HepG2 (cell line): Measurements from ENCODE around the gene ATOH7. TPM values are rescaled to one million over a fixed set of nuclear protein-coding genes. Genes with fewer than 3 reads are reported as not detected.

ENCODE experiments used
- ATAC-seq: fragments of 200-7000 bp; cut with Tn5 transposase; 3 replicates; pipeline ENCODE4 v1.9.1; 2020; ENCODE audit warnings: mild to moderate bottlenecking, moderate library complexity
- BruUV-seq: library from RNA; stranded (reverse); fragments of 400-500 nt; replicated peaks from 2 replicates; lab custom pipeline; 2021; lab: Mats Ljungman, UMichigan
- CTCF ChIA-PET: fragments of 300-600 bp; formaldehyde crosslinking; extraction: SDS; loops from one replicate; lab custom pipeline; 2021; ENCODE audit warnings: low total read pairs, inconsistent platforms, low intra/inter-chr PET ratio; lab: Yijun Ruan, JAX
- POLR2A ChIA-PET: fragments of 350-600 bp; sonication (Branson Sonifier 250); formaldehyde crosslinking; loops from one replicate; lab custom pipeline; 2020; ENCODE audit warnings: antibody characterized with exemption, inconsistent platforms; lab: Yijun Ruan, JAX
- DNase-seq: peaks from one replicate; pipeline ENCODE4 v3.0.0-alpha.2; 2015; ENCODE audit warnings: low spot score
- FAIRE-seq: peaks from 3 replicates; lab custom pipeline; 2011; peaks lifted over from hg19 to GRCh38; lab: Jason Lieb, UNC
- H2AFZ ChIP-seq: one replicate; pipeline ENCODE4 v1.6.1; 2011; ENCODE audit warnings: low read length, inconsistent platforms
- H3K27ac ChIP-seq: fragments of 300-600 bp; 3 replicates; pipeline ENCODE4 v1.8.0; 2011; ENCODE audit warnings: mixed run types, mild to moderate bottlenecking, mixed read lengths, low read length, inconsistent platforms; ENCODE audit not compliant: insufficient read depth; ENCODE audit errors: extremely low read length
- H3K27me3 ChIP-seq, 2 experiments: fragments of 200-600 bp in 1 of 2; 2 replicates in 1 of 2; 3 replicates in 1 of 2; pipeline versions ENCODE4 v1.6.0 to v1.8.0; 2011; ENCODE audit warnings: low read length in 2 of 2, mild to moderate bottlenecking in 2 of 2, moderate library complexity in 2 of 2, inconsistent platforms in 1 of 2; ENCODE audit not compliant: insufficient read depth in 2 of 2, control insufficient read depth in 1 of 2
- H3K36me3 ChIP-seq, 2 experiments: fragments of 200-600 bp in 1 of 2; replicated peaks in 1 of 2; 2 replicates in 1 of 2; 3 replicates in 1 of 2; pipeline versions ENCODE4 v1.5.1 to v1.8.0; 2011; ENCODE audit warnings: low read length in 2 of 2, inconsistent platforms in 1 of 2; ENCODE audit not compliant: insufficient read depth in 2 of 2, control insufficient read depth in 1 of 2
- H3K4me1 ChIP-seq: 2 replicates; pipeline ENCODE4 v1.5.1; 2012; ENCODE audit warnings: low read length, inconsistent platforms; ENCODE audit not compliant: insufficient read depth
- H3K4me2 ChIP-seq: 2 replicates; pipeline ENCODE4 v1.6.0; 2011; ENCODE audit warnings: low read depth, low read length, inconsistent platforms
- H3K4me3 ChIP-seq, 3 experiments: fragments of 200-600 bp in 1 of 3; sonication (generic), shearing (Covaris generic) in 1 of 3; replicated peaks in 1 of 3; 2 replicates each; pipeline ENCODE4 v1.5.1; 2011 to 2016; ENCODE audit warnings: low read length in 3 of 3, inconsistent platforms in 2 of 3, low read depth in 2 of 3, mild to moderate bottlenecking in 2 of 3, control low read depth in 1 of 3, mixed read lengths in 1 of 3; ENCODE audit not compliant: insufficient read depth in 1 of 3
- H3K79me2 ChIP-seq: one replicate; pipeline ENCODE4 v1.6.1; 2011; ENCODE audit warnings: low read length, inconsistent platforms; ENCODE audit not compliant: insufficient read depth
- H3K9ac ChIP-seq: 2 replicates; pipeline ENCODE4 v1.6.0; 2011; ENCODE audit warnings: mild to moderate bottlenecking, low read depth, low read length, inconsistent platforms; ENCODE audit not compliant: insufficient read depth
- H3K9me3 ChIP-seq: 2 replicates; pipeline ENCODE4 v1.5.1; 2012; ENCODE audit warnings: mild to moderate bottlenecking, low read length
- H4K20me1 ChIP-seq: 2 replicates; pipeline ENCODE4 v1.6.0; 2011; ENCODE audit warnings: inconsistent platforms, mild to moderate bottlenecking, low read length, moderate library complexity; ENCODE audit not compliant: insufficient read depth
- BRD4 ChIP-seq: sonication (generic); formaldehyde crosslinking; IDR thresholded peaks from 2 replicates; pipeline ENCODE4 v1.4.0; 2020; ENCODE audit warnings: missing genetic modification reagents
- ERF ChIP-seq: IDR thresholded peaks from 2 replicates; pipeline ENCODE4 v1.6.1; 2018; ENCODE audit warnings: missing biosample characterization, missing genetic modification reagents
- FOXJ3 ChIP-seq: sonication (generic); formaldehyde crosslinking; IDR thresholded peaks from 2 replicates; pipeline ENCODE4 v1.4.0; 2020; ENCODE audit warnings: missing genetic modification reagents, mild to moderate bottlenecking, borderline replicate concordance
- IRF2 ChIP-seq: IDR thresholded peaks from 2 replicates; pipeline ENCODE4 v1.6.1; 2018; ENCODE audit warnings: missing genetic modification reagents, missing compliant biosample characterization
- KLF16 ChIP-seq, 2 experiments: sonication (generic) in 1 of 2; formaldehyde crosslinking in 1 of 2; IDR thresholded peaks; 2 replicates each; pipeline versions ENCODE4 v1.6.1 to v1.8.0; 2016 to 2023; ENCODE audit warnings: missing genetic modification reagents in 2 of 2, missing compliant biosample characterization in 1 of 2
- MTA3 ChIP-seq: sonication (generic); formaldehyde crosslinking; IDR thresholded peaks from 2 replicates; pipeline ENCODE4 v1.4.0; 2020; ENCODE audit warnings: missing genetic modification reagents
- POGK ChIP-seq: sonication (generic); formaldehyde crosslinking; conservative IDR thresholded peaks from 2 replicates; pipeline ENCODE4 v1.8.0; 2022; ENCODE audit warnings: mild to moderate bottlenecking, moderate library complexity, missing genetic modification reagents
- SKI ChIP-seq: fragments of 450-650 bp; IDR thresholded peaks from one replicate; pipeline ENCODE4 v1.6.1; 2018; ENCODE audit warnings: mild to moderate bottlenecking; ENCODE audit not compliant: partially characterized antibody
- SP4 ChIP-seq: sonication (generic); formaldehyde crosslinking; IDR thresholded peaks from 2 replicates; pipeline ENCODE4 v1.8.1; 2023; ENCODE audit warnings: mild to moderate bottlenecking, missing genetic modification reagents
- STAG1 ChIP-seq: sonication (generic); formaldehyde crosslinking; IDR thresholded peaks from 2 replicates; pipeline ENCODE4 v1.4.0; 2020; ENCODE audit warnings: missing genetic modification reagents
- ZBTB34 ChIP-seq: sonication (generic); formaldehyde crosslinking; IDR thresholded peaks from 2 replicates; pipeline ENCODE4 v1.8.0; 2022; ENCODE audit warnings: mild to moderate bottlenecking, missing genetic modification reagents
- ZNF121 ChIP-seq: sonication (generic); formaldehyde crosslinking; IDR thresholded peaks from 2 replicates; pipeline ENCODE4 v1.5.0; 2020; ENCODE audit warnings: mild to moderate bottlenecking, missing genetic modification reagents
- ZNF205 ChIP-seq: IDR thresholded peaks from 2 replicates; pipeline ENCODE4 v1.6.1; 2018; ENCODE audit warnings: missing biosample characterization, missing genetic modification reagents
- ZNF253 ChIP-seq: sonication (generic); formaldehyde crosslinking; IDR thresholded peaks from 2 replicates; pipeline ENCODE4 v1.8.0; 2022; ENCODE audit warnings: mild to moderate bottlenecking, missing genetic modification reagents, borderline replicate concordance
- ZNF44 ChIP-seq: sonication (generic); formaldehyde crosslinking; IDR thresholded peaks from 2 replicates; pipeline ENCODE4 v1.5.1; 2020; ENCODE audit warnings: mild to moderate bottlenecking, missing genetic modification reagents
- ZNF564 ChIP-seq: sonication (generic); formaldehyde crosslinking; IDR thresholded peaks from 2 replicates; pipeline ENCODE4 v1.8.1; 2023; ENCODE audit warnings: mild to moderate bottlenecking, missing genetic modification reagents
- ZNF598 ChIP-seq: sonication (generic); formaldehyde crosslinking; IDR thresholded peaks from 2 replicates; pipeline ENCODE4 v1.5.1; 2020; ENCODE audit warnings: mild to moderate bottlenecking, missing genetic modification reagents, borderline replicate concordance
- ZNF629 ChIP-seq: sonication (generic); formaldehyde crosslinking; conservative IDR thresholded peaks from 2 replicates; pipeline ENCODE4 v1.5.0; 2020; ENCODE audit warnings: missing genetic modification reagents
- ZNF672 ChIP-seq: sonication (generic); formaldehyde crosslinking; IDR thresholded peaks from 2 replicates; pipeline ENCODE4 v1.8.1; 2022; ENCODE audit warnings: missing genetic modification reagents
- WGBS: methylation state at CpG from one replicate; pipeline ENCODE4 v1.1.6; 2017; ENCODE audit warnings: low lambda C conversion rate; 5-methylcytosine and 5-hydroxymethylcytosine counted together
- in situ Hi-C: cut with HindIII; loops from 2 replicates; pipeline ENCODE4 v1.10.0; 2017; ENCODE audit warnings: low pct_unique_long_range_greater_than_20kb; ENCODE audit not compliant: extremely low pct_ligation_motif_present
- intact Hi-C: fragments of 100-400 bp; cut with micrococcal nuclease; formaldehyde crosslinking; loops from one replicate; pipeline ENCODE4 v1.10.0; 2022; ENCODE audit not compliant: unreplicated experiment
- polyA plus RNA-seq, 8 experiments: library from polyadenylated mRNA; depleted of rRNA in 3 of 8; stranded (reverse) in 7 of 8; unstranded in 1 of 8; fragments of >200 nt; fragmentation: Illumina TruSeq in 4 of 8; extraction: Trizol in 4 of 8; gene quantifications; 2 replicates each; pipeline versions ENCODE4 v1.2.1 to v1.2.3, GENCODE V29; 2011 to 2016; ENCODE audit warnings: low read depth in 4 of 8, missing spikeins in 1 of 8, mixed read lengths in 1 of 8; ENCODE audit not compliant: insufficient read depth in 1 of 8
- total RNA-seq, 5 experiments: library from RNA; depleted of rRNA; stranded (reverse); fragments of >200 nt; fragmentation: Illumina TruSeq; extraction: Trizol; gene quantifications; 2 replicates each; pipeline ENCODE4 v1.2.3, GENCODE V29; 2016; ENCODE audit warnings: low read depth in 1 of 5
- TF ChIP-seq, protein P1 (sequence below): sonication (generic); formaldehyde crosslinking; conservative IDR thresholded peaks from 2 replicates; pipeline ENCODE4 v1.8.0; 2022; ENCODE audit warnings: low read depth, missing genetic modification reagents

The ATOH7 gene
- total and polyA plus RNA-seq, 2 of the 13 experiments (the other 11 are each of a cell fraction or from before 2014, with no cell fraction given) = 0.07 to 0.11 TPM

- ATAC-seq = no peak
- Histone ChIP-seq H4K20me1 (no peaks in the 10 kb centered on the region), H3K9ac (no peak overlapping the region), H3K4me2 (no peak overlapping the region), H3K27ac (no peak overlapping the region), H3K79me2 (no peaks in the 10 kb centered on the region), H2AFZ (no peak overlapping the region), H3K27me3 (peaks cover 0 to 5% of the 10 kb centered on the region in 2 experiments; a peak in 1 of 5 replicates), H3K4me3 (no peak overlapping the region), H3K36me3 (no peaks in the 10 kb centered on the region), H3K4me1 (no peaks in the 10 kb centered on the region), H3K9me3 (no peaks in the 10 kb centered on the region)
- CTCF ChIA-PET = no interaction called here
- no TSS peak for BruUV-seq
- DNase-seq = no peak
- in situ Hi-C loops (no loop called here), intact Hi-C loops (no loop called here)
- no peak for FAIRE-seq
- POLR2A ChIA-PET = no interaction called here
- 13% methylated on average over 2 of the region's 2 CpGs for WGBS
- no peak for TF ChIP-seq ZNF205 (CRISPR knock-in tag)
- no peak for TF ChIP-seq SP4
- TF ChIP-seq IRF2 = no peak
- TF ChIP-seq FOXJ3 = no peak
- no peak for TF ChIP-seq ERF (CRISPR knock-in tag)
- no peak for TF ChIP-seq ZNF121 (CRISPR knock-in tag)
- no peak for TF ChIP-seq ZNF629
- TF ChIP-seq ZNF44 = no peak
- no peak for TF ChIP-seq SKI
- no peak for TF ChIP-seq ZNF598 (CRISPR knock-in tag)
- TF ChIP-seq ZNF564 = no peak
- no peak for TF ChIP-seq POGK (CRISPR knock-in tag)
- no peak for TF ChIP-seq ZNF253
- no peak for TF ChIP-seq BRD4
- TF ChIP-seq STAG1 (CRISPR knock-in tag) = no peak
- TF ChIP-seq ZBTB34 (CRISPR knock-in tag) = no peak
- TF ChIP-seq MTA3 (CRISPR knock-in tag) = no peak
- TF ChIP-seq, protein P1, sequence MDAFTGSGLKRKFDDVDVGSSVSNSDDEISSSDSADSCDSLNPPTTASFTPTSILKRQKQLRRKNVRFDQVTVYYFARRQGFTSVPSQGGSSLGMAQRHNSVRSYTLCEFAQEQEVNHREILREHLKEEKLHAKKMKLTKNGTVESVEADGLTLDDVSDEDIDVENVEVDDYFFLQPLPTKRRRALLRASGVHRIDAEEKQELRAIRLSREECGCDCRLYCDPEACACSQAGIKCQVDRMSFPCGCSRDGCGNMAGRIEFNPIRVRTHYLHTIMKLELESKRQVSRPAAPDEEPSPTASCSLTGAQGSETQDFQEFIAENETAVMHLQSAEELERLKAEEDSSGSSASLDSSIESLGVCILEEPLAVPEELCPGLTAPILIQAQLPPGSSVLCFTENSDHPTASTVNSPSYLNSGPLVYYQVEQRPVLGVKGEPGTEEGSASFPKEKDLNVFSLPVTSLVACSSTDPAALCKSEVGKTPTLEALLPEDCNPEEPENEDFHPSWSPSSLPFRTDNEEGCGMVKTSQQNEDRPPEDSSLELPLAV (CRISPR knock-in tag) = no peak
- no peak for TF ChIP-seq KLF16 (CRISPR knock-in tag; IDR thresholded peaks at IDR 0.05)
- no peak for TF ChIP-seq ZNF672 (CRISPR knock-in tag)
Observed at GRCh38 chr10:68222391-68222790, 9.5 kb downstream of the ATOH7 start.
